ENCODE data around the gene EBF3.

Gene EBF3

DNA sequence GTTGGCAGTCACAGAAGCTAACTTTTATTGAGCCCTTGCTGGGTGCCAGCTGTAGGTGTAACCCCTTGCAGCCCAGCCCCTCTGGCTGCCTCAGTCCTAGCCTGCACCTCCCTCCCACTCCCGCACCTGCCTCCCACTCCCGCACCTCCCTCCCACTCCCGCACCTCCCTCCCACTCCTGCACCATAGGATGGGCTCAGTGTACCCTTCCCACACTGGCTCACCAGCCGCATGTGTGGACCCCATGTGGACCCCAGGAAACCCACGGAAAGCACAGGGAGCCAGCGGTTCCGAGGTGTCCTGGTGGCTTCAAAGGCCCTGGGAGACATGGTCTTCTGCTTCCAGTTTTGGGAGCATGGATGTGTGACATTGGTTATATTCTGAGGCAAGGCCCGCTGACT, 132.9 kb downstream of the EBF3 start:
- no peak for DNase-seq

DNA sequence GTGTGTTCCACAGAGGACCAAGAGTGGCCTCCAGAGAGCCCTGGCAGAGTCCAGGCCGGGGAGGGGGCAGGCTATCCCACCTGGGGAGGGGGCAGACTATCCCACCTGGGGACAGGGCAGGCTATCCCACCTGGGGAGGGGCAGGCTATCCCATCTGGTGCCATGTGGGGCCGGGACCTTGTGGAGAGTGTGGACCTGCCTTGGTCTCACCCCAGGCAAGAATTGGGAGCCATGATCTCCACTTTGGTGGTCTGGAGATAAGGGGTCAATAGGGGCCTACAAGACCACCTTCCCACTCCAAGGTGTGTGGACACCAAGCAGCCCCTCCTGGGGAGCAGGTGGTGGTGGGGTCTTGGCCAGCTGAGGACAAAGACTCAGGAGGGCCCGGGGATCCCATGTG, 138.2 kb downstream of the EBF3 start:
- no peak for DNase-seq

DNA sequence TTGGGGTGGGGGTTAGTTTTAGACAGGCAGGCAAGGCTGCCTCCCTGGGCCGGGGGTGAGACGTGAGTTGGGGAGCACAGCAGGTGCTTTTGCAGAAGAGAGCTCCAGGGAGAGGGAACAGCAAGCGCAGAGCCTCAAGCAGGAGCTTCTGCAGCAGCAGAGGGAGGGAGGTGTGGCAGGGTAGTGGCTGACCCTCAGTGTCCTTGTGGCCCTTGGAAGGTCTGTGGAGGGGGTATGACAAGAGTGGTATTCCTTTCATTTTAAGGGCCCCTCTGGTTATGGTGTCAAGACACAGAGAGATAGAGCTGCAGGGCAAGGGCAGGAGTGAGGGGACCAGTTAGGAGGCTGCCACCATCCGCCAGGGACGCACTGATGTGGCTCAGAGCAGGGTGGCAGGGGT, 138.9 kb downstream of the EBF3 start:
- no peak for DNase-seq

DNA sequence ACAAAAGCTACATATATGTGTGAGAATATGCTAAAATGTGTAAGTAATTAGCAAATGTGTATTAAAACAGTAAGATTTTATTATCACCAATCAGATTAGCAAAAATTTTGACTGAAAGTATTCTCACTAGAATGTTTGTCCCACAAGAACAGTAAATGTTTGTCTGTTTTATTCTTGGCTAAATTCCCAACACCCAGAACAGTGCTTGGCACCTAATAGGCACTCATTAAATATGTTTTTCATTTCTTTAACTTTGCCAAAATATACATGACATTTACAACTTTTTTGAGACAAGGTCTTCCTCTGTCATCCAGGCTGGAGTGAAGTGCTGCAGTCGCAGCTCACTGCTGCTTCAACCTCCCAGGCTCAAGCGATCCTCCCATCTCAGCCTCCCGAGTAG, 143.6 kb downstream of the EBF3 start:
- no peak for DNase-seq

DNA sequence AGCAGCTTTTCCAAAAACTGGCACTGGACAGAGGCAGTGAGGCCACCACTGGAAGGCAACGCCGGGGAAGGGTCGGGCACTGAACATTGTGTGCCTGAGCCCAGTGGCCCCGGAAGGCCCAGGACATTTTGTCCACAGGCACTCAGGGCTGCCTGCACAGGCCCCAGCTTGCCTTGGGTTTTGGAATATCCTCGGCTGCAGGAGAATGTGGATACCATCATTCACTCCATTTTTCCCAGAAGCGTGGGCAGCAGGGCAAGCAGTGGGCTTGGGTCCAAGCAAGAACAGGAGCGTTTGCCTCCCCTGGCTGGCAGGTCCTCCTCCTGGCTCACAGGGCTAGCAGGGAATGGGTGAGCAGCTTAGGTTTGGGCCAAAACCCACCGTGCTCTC, 147.4 kb downstream of the EBF3 start:
- no peak for DNase-seq

DNA sequence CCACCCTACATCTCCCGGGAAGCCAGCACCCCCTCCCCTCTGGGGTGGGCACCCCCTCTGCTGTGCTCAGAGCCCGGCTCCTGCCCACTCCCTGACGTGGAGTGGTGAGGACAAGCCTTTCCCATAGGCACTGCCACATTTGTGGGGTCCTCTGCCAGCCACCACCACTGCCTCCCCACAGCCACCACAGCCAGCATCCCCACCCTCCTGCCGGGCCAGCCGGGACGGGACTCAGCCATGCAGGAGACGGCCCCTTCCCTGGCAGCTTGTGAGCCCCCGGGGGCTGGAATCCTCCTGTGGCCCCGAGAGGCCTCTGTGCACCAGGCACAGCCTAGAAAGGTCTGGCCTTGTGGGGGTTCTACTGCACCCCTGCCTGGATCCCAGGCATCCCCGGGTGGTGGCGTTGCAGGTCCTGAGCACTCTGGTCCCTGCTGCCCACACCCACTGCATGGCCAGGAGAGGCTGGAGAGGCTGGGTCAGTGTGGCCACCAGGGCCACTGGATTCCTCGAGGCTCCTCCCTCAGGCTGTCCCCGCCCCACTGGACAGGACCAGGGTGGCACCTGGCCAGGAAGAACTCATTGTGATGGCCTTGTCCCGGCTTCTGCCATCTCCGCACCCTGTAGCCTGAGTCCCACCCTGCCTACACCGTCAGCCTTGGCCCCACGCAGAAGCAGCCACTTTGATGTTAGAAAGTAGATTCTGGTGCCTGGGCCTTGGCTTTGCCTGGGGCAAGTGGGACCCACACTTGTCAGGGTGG, 148.0 kb downstream of the EBF3 start:
- no peak for DNase-seq

DNA sequence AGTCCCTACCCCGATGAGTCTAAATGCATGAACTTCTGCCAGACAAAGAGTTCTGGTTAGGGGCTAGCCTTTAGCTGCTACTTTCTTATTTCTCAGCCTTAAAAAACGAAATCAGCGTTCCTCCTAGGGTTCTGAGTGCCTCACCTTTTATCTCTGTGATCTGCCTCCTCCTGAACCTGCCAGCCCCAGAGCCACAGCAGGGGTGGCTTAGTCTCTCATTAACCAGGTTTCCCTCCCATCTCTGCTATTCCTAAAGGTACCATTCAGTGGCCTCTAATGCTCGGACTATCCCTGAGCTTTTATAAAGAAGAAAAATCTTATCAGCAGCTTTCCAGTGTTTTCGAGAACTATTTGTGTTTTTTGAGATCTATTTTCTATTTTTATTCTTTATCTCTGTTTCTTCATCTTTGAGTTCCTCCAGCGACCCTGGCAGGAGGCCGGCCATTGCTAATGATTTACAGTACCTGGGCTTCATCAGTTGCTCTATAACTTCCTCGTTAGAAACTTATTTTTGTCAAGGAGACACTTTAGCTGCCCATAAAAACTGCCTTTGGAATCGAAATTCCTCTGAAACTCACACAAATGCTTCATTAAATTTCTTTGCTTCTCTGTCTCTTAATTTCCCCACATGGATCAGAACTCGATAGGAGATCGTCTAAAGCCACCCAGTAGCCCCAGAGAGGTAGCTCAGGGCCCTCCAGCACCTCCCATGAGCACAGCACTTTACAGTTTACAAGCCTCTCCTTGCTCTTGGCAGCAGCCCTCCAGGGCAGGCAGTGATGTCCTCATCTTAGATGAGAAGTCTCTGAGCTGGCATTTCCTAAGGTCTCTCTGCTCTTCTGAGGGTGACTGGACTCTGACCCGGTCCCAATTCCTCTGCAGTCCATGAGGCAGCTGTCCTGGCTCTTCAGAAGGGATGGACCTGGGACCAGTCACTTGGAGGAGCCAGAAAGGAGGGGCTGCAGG, 149.1 kb downstream of the EBF3 start:
- no peak for DNase-seq

DNA sequence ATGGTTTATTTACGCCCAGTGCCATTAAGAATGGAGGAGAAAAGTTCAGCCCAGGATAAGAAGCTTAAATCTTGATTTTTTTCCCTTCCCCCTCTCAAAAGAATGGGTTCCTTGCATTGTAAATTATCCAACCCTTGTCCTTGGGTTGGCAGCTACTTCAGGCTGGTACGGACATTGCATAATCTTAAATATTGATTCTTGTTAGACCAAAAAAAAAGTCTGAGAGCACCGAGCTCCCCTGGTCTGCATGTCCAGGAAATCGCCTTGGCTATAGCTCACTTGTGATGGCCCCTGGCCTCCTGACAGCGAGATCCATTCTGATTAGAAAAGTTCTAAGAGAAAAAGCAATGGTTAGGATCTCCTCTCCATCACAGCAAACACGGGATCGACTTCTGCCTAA, 151.7 kb downstream of the EBF3 start:
- no peak for DNase-seq

DNA sequence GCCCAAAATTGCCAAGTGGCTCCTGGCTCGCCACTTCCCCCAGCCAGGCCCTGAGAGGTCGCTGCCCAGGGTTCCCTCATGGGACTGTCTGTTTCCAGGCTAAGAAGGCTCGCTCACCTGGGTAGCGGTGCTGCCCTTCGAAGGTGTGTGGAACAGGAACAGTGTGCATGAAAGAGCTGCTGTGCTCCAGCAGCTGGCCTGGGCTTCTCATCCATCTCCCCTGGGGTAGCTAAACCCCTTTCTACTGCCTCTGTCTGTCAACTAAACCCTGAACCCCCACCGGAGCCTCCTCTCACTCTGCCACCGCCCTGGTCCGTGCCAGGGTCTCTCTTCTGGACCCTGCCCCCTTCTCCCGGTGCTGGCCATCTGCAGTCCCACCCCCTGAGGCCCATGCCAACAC, 152.9 kb downstream of the EBF3 start:
- no peak for DNase-seq

DNA sequence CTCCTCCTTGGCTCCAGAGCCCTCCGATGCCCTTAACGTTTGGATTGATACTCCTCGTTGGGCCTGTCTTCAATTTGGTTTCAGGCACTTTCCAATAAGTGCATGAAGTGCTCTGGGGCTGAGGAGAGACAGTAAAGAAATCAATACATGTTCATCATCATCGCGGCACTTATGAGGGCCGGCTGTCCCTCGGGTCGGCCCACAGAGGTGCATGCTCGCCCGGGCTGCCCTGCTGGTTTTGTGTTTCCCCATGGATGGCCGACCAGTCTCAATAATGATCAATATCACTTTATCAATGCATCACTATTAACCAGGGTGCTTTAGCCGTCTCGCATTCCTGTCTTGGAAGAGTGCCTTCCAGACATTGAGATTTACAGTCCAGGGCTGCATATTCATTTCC, 154.2 kb downstream of the EBF3 start:
- no peak for DNase-seq

DNA sequence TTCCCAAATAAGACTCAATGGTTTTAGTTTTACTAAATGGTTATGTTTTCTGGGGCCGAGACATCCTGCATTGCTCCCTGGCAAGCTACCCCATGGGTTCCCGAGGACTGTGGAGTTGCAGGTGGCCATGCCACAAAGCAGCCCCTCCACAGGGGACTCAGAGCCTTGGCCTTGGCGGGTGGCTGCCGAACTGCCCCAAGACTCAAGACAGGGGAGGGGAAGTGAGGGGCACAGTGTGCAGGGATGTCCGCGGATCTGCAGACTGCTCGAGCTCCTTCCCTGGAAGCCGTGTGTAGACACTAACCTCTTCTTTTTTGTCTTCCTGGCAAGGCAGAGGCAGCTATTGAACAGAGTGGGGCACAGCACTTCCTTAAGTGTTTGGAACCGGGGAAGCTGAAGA, 154.6 kb downstream of the EBF3 start:
- DNase-seq, result no peak

DNA sequence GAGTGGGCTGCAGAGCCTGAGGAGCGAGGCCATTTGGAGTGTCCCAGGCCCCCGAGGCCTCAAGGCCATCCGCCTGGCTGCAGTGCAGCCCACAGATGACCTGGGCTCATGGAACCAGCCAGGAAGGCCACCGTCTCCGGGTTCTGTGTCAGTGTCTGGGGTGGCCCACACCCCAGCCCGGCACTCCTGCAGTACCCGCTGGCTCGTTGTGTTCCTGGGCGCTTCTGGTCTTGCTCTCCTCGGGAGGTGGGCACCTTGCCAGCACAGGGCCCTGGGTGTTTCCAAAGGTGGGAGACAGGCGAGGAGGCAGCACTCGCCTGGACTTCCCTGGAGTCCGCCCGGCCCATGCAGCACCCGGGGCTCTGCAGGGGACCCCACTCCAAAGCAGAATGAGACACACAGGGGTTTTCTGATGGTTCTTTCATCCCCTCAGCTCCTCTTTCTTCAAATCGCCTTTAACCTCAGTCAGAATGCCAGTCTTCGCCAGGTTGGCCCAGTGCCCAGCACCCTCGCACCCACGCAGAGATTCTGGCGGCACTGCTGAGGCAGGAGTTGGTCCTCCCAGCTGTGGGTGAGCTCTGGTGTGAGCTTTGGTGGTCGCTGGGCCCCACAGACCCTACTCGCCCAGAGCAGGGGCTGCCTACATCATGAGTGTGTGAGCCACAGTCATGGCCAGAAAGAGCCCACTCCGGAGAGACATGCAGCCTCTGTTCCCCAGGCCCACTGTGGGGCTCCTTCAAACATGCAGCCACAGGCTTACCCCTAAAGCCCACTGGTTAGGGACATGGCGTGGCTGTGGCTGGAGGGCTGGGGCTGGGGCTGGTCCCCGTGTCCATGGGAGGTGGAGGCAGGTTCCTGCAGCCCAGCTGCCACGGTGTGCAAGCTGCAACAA, 155.7 kb downstream of the EBF3 start:
- DNase-seq, result no peak

DNA sequence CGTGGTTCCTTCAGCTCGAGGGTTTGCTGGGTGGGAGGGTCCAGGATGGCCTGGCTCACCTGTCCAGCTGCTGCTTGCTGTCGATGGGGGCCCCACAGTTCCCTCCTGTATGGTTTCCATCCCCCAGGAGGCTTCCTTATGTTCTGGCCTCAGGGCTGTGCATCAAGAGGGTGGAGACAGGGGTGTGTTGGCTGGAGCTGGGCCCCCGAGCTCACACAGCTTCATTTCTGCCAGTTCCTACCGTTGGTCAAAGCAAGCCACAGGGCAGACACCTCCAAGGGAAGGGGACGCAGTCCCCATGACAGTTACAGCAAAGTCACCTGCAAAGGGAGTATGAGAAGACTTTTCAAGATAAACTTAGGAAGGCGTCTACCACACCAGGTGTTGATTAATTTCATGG, 156.9 kb downstream of the EBF3 start:
- DNase-seq, result no peak

DNA sequence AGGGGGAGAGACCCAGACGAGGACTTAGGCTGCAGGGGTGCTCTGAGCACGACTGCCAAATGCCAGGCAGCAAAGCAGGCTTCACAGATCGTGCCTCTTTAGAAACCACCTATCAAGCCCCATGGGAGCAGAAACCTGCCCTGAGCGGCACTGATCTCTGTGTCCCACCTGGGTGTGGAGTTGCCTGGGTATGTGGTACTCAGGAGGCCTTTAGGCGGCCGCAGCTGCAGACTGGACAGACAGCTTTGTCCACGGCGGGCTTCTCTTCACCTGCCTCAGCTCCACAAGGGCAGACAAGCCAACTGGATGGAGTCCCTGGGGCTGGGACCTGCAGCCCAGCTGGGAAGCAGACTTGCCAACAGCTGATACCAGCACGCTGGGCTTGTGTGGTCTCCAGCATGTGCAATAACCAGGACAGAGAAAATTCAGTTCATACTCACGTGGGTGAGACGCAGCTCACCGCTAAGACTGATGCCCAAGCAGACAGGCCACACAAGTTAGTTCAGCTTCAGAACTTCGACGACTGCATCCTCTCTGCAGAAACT, 163.2 kb downstream of the EBF3 start:
- no peak for DNase-seq

DNA sequence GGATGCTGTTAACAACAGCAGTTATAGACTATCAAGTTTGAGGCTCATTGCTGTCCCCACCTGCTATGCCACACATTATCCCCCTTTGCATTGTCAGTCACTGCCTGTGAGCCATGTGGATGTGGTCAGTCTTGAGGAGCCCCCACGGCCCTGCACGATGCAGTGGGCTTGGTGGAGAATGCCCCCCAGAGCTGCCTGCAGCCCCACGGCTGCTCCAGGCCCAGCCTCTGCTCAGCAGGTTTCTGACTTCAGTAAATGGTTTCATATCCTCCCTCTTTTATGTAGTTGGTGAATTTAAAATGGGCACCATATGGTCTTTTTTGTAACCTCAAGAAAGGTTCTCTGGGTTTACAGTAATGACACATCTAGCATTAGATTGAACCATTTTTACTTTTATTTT, 164.1 kb downstream of the EBF3 start:
- DNase-seq, result no peak

DNA sequence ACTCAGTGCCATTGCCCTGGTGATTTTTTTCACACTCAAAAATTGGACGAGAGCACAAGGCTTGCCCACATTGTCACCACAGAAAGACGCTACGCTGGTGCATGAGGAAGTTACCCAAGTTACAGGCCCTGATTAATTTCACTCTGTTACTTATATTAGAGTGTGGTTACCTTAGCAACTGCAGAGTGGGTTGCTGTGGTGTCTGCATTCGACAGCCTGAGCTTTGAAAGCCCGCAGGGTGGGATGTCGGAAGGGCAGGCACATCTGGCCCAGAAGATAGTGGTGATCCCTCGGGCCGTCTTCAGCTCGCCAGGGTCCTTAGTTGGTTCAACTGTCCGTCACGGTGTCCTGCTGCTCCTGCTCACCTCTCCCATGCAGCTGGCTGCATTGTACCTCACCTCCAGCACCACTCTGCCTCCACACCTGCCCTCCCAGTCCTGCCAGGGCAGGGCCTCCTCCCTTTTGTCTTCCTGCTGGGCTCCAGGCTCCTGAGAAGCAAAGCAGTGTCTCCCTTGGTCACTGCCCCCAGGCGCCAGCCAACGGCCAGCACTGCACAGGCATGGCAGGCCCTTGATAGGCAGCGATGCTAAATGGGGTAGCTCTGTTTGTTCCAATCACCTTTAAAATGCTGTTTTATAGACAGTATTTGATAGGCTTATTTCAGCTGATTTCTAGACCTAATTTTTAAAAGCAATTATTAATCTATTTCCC, 167.2 kb downstream of the EBF3 start:
- DNase-seq, result no peak

DNA sequence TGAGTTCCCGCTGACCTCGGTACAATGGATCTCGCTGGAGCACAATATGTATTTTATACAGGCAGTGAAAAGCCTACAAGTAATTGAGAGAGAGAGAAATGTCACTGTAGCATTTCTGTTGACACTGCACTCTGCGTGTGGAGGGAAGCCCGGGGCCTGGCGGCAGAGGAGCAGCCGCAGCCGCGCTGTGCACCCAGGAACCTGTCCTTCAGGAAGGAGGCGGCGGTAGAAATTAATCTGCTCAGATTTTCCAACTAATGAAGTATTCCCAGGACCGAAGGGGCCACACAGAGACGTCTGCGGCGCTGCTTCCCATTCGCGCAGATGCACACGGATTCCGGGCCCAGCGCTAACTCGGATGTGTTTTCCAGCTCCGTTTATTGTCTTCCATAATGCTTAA, 170.1 kb downstream of the EBF3 start:
- DNase-seq, result no peak

DNA sequence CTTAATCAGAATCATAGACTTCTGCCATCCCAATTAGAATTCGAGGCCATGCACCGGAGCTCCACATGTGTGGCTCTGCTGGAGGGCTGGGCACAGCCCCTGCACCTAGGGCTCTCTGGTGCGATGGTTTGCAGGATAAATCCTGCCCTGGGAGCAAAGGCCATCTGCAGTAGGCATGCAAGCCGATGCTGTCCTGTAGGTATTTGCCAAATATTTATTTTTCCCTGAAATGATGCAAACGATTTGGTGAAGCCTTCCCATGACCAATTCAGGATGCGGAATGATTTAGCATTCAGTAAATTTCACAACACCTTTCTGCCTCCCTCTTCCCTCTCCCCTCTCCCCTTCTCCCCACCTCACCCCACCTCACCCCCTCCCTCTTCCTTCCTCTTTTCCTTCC, 170.6 kb downstream of the EBF3 start:
- no peak for DNase-seq

DNA sequence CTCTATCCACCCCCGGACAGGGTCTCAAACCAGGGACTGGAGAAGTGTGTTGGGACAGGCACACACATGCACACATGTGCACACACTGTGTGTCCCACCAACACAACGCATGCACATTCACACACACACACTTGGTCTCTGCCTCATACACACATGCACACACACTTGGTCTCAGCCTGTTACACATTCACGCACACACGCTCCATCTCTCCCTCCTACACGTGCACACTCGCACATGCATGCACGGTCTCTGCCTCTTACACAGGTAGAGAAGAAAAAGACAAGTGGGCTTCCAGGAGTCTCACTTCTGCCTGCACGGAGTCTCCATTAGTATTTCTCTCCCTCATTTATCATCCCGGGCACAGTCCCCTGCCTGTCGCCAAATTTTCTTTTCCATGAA, 171.2 kb downstream of the EBF3 start:
- no peak for DNase-seq

DNA sequence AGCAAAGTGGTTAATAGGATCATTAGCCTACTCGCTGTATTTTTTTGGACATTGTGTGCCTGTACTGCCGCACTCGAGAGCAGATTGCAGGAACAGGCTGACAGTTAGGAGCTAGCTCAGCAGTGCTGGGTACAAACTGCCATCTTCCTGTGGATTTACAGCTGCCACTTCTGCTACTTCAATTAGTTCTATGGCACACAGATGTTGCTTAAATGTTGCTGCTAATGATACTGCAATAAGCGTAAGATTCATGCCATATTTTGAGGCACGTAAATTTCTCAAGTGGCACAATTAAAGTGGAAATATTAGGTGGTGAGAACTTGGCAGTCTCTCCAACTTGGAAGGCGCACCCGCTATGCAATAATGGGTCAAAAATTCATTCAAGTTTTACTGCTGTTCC, 171.9 kb downstream of the EBF3 start:
- no peak for DNase-seq

DNA sequence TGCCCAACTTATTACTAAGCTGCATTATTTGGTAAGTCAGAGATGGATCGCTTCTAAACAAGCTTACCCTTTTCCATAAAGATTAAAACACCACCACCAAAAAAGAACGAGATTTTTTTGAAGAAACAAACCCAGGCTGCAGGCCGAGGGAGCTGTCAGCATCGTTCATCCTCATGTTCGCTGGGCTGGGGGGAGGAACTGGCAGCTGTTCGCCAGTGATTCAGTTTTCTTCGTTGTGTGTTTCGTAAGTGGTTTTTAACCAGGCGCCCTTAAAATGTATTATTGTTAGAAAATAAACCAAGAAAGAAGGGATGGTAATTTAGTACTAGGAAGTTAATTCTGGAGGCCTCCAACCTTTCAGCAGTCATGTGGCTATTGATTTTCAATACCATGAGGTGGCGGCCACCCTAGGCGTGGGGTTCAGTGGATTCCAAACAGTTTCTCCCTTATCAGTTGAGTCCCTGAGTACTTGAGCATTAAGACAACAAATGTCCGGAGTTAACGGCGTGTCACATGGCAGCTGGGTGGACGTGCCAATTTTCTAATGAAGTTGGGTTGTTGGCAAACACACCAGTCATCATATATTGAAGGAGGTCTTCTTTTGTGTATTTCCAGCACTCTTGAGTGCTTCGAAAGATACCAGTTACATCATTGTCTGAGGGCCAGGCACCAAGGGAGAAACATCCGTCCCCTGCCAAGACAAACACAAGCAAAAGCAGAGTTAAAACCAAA, 173.2 kb downstream of the EBF3 start:
- DNase-seq, result no peak

DNA sequence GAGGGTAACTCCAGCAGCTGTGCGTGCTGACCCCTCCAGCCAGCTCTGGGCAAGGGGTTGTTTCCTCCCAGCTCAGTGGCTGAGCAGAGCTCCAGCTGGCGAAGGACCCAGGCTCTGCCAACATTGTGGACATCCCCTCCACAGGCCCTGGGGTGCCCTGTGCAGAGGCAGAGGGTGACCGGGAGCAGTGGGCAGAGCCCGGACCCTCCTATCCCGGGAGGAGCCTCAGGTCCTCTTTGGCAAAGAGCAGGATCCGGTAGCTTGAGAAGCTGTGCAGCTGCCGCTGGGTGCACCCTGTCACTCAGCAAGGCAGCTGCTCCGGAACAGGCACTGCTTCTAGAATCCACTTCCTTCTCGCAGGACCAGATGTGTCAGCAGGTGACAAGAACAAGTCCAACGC, 175.9 kb downstream of the EBF3 start:
- DNase-seq, result no peak

Measured in CD4-positive, alpha-beta T cell treated with Interleukin-4 for 4 hours (primary cell).